HEK293 (cell line): Measurements from ENCODE around the gene SH3RF3.

Experiments
- CTCF ChIP-seq: fragments of 450-650 bp; formaldehyde crosslinking; IDR thresholded peaks from 2 replicates; pipeline ENCODE4 v1.5.1; 2016; ENCODE audit warnings: missing biosample characterization, missing genetic modification characterization
- ZNF175 ChIP-seq: fragments of 450-650 bp; formaldehyde crosslinking; IDR thresholded peaks from 2 replicates; pipeline ENCODE4 v1.5.1; 2016; ENCODE audit warnings: missing biosample characterization, missing genetic modification characterization

DNA sequence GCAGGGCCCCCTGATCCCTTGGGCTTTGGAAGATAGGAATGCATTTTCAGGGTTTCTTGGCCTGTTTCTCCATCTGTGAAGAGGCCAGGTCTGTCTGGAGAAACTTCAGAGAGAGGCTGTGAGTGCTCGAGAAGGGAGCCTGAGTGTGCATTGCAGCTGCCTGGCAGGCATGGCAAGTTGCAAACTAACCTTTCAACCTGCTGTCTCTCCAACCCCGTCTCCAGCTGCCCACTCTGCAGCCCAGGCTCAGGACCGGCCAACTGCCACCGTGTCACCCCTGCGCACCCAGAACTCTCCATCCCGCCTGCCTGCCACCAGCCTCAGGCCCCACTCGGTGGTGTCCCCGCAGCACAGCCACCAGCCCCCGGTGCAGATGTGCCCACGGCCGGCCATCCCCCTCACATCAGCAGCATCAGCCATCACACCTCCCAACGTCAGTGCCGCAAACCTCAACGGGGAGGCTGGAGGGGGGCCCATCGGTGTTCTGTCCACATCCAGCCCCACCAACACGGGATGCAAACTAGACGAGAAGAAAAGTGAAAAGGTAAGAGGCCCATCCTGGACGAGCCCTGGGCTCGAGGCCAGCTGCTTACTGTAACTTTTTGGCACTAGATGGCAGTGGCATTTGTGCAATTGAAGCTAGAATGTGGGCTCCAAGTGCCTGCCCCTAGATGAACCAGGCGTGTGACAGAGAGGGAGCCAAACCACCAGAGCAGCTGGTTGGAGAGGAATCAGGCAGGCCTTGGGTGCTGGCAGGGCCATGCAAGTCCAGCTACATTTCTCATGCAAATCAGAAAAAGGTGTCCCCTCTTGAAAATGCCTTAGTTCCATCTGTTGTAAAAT, 320.2 kb downstream of the SH3RF3 start:
- TF ChIP-seq ZNF175 (tag by site-specific recombination): no peak
- no peak for TF ChIP-seq CTCF (tag by site-specific recombination)
